HG03460 (cell line): ENCODE measurements around the gene CPE.

ENCODE experiments used
- ATAC-seq: cut with Tn5 transposase; IDR thresholded peaks from one replicate; pipeline ENCODE4 v1.9.1; 2021; ENCODE audit not compliant: unreplicated experiment

The CPE gene

GRCh38 chr4:165542476-165542875 is 163.7 kb downstream of the CPE start:
- no peak for ATAC-seq
